SH-SY5Y (cell line): Measurements from ENCODE around the gene FFAR4.

ENCODE experiments used
- GATA2 ChIP-seq: IDR thresholded peaks from 2 replicates; pipeline ENCODE4 v1.6.1; 2011; ENCODE audit warnings: mild to moderate bottlenecking, low read depth, low read length
- GATA3 ChIP-seq: IDR thresholded peaks from 2 replicates; pipeline ENCODE4 v1.6.1; 2011; ENCODE audit warnings: low read depth, mild to moderate bottlenecking, low read length, moderate library complexity

DNA sequence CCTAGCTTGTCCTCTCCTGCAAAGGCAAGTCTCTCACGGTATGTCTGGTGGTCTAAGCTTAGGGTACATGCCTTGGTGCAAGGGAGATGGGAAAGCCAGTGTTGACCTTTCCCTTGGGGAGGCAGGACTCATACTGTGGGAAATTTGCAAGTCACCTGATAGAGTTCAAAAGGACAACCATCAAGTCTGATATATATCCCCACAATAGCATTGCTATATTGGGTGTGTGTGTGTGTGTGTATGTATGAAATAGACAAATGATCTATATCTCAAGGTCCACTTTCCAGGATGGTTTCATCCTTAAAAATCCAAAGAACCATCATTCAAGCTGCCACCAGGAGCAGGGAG lies 12.2 kb upstream of the FFAR4 start:
- TF ChIP-seq GATA2 (no peak), GATA3 (no peak)
